NT2/D1 (cell line): ENCODE data around the gene CXADR.

Experiments
- SUZ12 ChIP-seq: IDR thresholded peaks from 2 replicates; pipeline ENCODE4 v1.6.1; 2011; ENCODE audit not compliant: insufficient read length, insufficient read depth; ENCODE audit errors: extremely low read depth
- YY1 ChIP-seq: IDR thresholded peaks from 2 replicates; pipeline ENCODE4 v1.6.1; 2011; ENCODE audit not compliant: insufficient read length, insufficient read depth
- ZNF274 ChIP-seq: IDR thresholded peaks from 2 replicates; pipeline ENCODE4 v1.6.1; 2011; ENCODE audit warnings: mild to moderate bottlenecking, low read depth, low read length

DNA sequence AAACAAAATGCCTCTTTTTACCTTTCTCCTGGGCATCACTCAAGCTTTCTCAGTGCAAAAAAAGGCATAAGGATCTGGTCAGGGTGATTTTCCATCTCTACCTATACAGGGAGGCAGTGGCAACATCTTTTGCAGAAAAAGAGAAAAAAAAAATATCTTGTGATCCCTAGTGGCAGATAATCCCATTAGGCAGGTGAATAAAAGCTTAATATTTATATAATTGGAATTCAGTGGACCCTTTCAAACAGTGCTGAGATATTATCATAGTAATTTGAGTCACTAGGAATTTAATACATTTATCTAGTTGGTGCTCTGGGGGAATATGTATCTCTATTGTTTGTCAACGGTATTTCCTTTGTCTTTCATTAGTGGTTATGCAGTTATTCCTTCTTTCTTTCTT lies 29.9 kb upstream of the CXADR start:
- TF ChIP-seq ZNF274 (no peak), YY1 (no peak), SUZ12 (no peak)
